Measurements from ENCODE around the gene SCGB1D1. TPM values are rescaled to one million over a fixed set of nuclear protein-coding genes. Genes with fewer than 3 reads are reported as not detected.

Gene SCGB1D1
- polyA plus RNA-seq, 3 donors, result not detected

DNA sequence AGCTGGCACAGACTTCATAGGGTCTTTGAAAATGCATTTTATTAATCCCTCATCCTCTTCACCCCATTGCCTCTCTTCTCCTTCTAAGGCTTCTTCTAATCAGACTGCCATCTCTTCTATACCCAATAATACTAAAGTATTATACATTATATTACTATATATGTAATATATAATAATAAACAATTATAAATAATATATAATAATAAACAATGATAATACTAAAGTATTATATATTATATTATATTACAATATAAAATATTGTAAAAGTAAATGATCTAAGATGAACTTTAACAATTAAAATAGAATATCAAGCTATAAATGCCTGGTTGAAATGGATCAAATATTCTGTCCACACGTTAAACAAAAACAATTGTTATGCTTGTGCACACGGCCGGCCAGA is 31.5 kb downstream of the SCGB1D1 start:
- Histone ChIP-seq H4K20me1 (ENCODE audit: insufficient read depth, low read length) (no peaks in the 10 kb centered on the region), H2AFZ (ENCODE audit: insufficient read depth, low read depth, low read length, poor library complexity, severe bottlenecking) (no peak overlapping the region), H3K27ac (ENCODE audit: low read depth in 1 of 2, low read length in 2 of 2) (no peak overlapping the region), H3K36me3 (replicated peaks in 1 of 2; ENCODE audit: control insufficient read depth in 1 of 2, insufficient read depth in 2 of 2, low read length in 2 of 2) (no peaks in the 10 kb centered on the region), H3K27me3 (ENCODE audit: control insufficient read depth in 2 of 2, insufficient read depth in 2 of 2, low read length in 2 of 2) (peaks cover 0 to 2% of the 10 kb centered on the region in 2 donors), H3K9me3 (replicated peaks in 1 of 2; ENCODE audit: control insufficient read depth in 1 of 2, insufficient read depth in 1 of 2, low read length in 2 of 2) (peaks cover 18 to 40% of the 10 kb centered on the region in 2 donors), H3K4me1 (ENCODE audit: control insufficient read depth in 1 of 2, insufficient read depth in 2 of 2, low read length in 2 of 2) (no peaks in the 10 kb centered on the region), H3K79me2 (ENCODE audit: insufficient read depth, low read length) (no peaks in the 10 kb centered on the region), H3K4me2 (replicated peaks; ENCODE audit: extremely low read depth, low read length, poor library complexity, severe bottlenecking) (no peak overlapping the region), H3K9ac (ENCODE audit: insufficient read depth, low read length, poor library complexity, severe bottlenecking) (no peak overlapping the region), H3K4me3 (replicated peaks in 1 of 3; ENCODE audit: low read depth in 2 of 3, low read length in 3 of 3) (no peak overlapping the region)
- intact Hi-C loops (cut with micrococcal nuclease), result no loop called here
- TF ChIP-seq, protein P1, sequence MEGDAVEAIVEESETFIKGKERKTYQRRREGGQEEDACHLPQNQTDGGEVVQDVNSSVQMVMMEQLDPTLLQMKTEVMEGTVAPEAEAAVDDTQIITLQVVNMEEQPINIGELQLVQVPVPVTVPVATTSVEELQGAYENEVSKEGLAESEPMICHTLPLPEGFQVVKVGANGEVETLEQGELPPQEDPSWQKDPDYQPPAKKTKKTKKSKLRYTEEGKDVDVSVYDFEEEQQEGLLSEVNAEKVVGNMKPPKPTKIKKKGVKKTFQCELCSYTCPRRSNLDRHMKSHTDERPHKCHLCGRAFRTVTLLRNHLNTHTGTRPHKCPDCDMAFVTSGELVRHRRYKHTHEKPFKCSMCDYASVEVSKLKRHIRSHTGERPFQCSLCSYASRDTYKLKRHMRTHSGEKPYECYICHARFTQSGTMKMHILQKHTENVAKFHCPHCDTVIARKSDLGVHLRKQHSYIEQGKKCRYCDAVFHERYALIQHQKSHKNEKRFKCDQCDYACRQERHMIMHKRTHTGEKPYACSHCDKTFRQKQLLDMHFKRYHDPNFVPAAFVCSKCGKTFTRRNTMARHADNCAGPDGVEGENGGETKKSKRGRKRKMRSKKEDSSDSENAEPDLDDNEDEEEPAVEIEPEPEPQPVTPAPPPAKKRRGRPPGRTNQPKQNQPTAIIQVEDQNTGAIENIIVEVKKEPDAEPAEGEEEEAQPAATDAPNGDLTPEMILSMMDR (IDR thresholded peaks at IDR 0.05), result no peak
- DNase-seq, result no peak
- H3K9me3 Mint-ChIP-seq, result peaks cover 24 to 40% (median 37%) of the 10 kb centered on the region in 7 donors
- WGBS (ENCODE audit: insufficient coverage), result 100% methylated on average over 2 of the region's 3 CpGs
- H3K27ac Mint-ChIP-seq, result no peak overlapping the region
- no peaks in the 10 kb centered on the region for H3K4me1 Mint-ChIP-seq
- peaks cover 2 to 8% (median 7%) of the 10 kb centered on the region in 3 donors for H3K27me3 Mint-ChIP-seq (ENCODE audit: low read depth in 3 of 3)
- H3K36me3 Mint-ChIP-seq, result no peaks in the 10 kb centered on the region
- H3K4me3 Mint-ChIP-seq, result no peak overlapping the region

DNA sequence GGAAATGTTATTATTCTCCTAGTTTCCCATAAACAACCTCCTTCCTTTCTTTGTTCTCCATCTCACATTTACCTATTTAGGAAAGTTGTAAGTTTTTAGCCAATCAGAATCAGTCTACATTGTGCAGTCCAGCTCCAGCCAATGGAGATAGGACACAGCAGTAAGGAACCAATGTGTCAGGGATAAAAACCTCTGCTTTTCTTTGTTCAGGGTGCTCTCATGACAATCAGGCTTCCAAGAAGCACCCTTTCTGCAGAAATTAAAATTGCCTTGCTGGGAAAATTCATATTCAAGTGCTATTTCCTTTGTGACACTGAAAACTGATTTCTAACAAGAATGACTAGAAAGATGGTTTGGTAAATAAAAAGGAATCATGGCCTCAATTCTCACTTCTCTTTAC is 33.1 kb downstream of the SCGB1D1 start:
- Mint-ChIP-seq H3K36me3 (no peaks in the 10 kb centered on the region), H3K4me1 (no peaks in the 10 kb centered on the region), H3K27me3 (ENCODE audit: low read depth in 3 of 3) (peaks cover 4 to 10% (median 7%) of the 10 kb centered on the region in 3 donors), H3K9me3 (peaks cover 24 to 42% (median 37%) of the 10 kb centered on the region in 7 donors), H3K27ac (no peak overlapping the region), H3K4me3 (no peak overlapping the region)
- no peaks in the 10 kb centered on the region for H3K79me2 ChIP-seq (ENCODE audit: insufficient read depth, low read length)
- H4K20me1 ChIP-seq (ENCODE audit: insufficient read depth, low read length), result no peaks in the 10 kb centered on the region
- no peak for DNase-seq
- H2AFZ ChIP-seq (ENCODE audit: insufficient read depth, low read depth, low read length, poor library complexity, severe bottlenecking), result no peak overlapping the region
- no peak overlapping the region for H3K4me3 ChIP-seq (replicated peaks in 1 of 3; ENCODE audit: low read depth in 2 of 3, low read length in 3 of 3)
- no peak overlapping the region for H3K9ac ChIP-seq (ENCODE audit: insufficient read depth, low read length, poor library complexity, severe bottlenecking)
- peaks cover 18 to 40% of the 10 kb centered on the region in 2 donors for H3K9me3 ChIP-seq (replicated peaks in 1 of 2; ENCODE audit: control insufficient read depth in 1 of 2, insufficient read depth in 1 of 2, low read length in 2 of 2)
- TF ChIP-seq, protein P1 (IDR thresholded peaks at IDR 0.05), result no peak
- no peak overlapping the region for H3K27ac ChIP-seq (ENCODE audit: low read depth in 1 of 2, low read length in 2 of 2)
- no peaks in the 10 kb centered on the region for H3K36me3 ChIP-seq (replicated peaks in 1 of 2; ENCODE audit: control insufficient read depth in 1 of 2, insufficient read depth in 2 of 2, low read length in 2 of 2)
- intact Hi-C loops (cut with micrococcal nuclease), result no loop called here
- H3K4me1 ChIP-seq (ENCODE audit: control insufficient read depth in 1 of 2, insufficient read depth in 2 of 2, low read length in 2 of 2), result no peaks in the 10 kb centered on the region
- H3K4me2 ChIP-seq (replicated peaks; ENCODE audit: extremely low read depth, low read length, poor library complexity, severe bottlenecking), result no peak overlapping the region
- peaks cover 0 to 2% of the 10 kb centered on the region in 2 donors for H3K27me3 ChIP-seq (ENCODE audit: control insufficient read depth in 2 of 2, insufficient read depth in 2 of 2, low read length in 2 of 2)

Data from CD14-positive monocyte (primary cell).